IMR-90 (cell line): ENCODE results near the gene TEFM.

Source experiments
- BHLHE40 ChIP-seq: fragments of 150-350 bp; IDR thresholded peaks from 2 replicates; pipeline ENCODE4 v1.6.1; 2016; ENCODE audit warnings: mild to moderate bottlenecking, low read depth, low read length
- CEBPB ChIP-seq: IDR thresholded peaks from 2 replicates; pipeline ENCODE4 v1.6.1; 2012; ENCODE audit warnings: low read depth, low read length, improper control_type of control experiment
- CHD1 ChIP-seq: IDR thresholded peaks from 2 replicates; pipeline ENCODE4 v1.6.1; 2012; ENCODE audit warnings: low read depth, low read length, improper control_type of control experiment
- ELK1 ChIP-seq: fragments of 150-350 bp; IDR thresholded peaks from 2 replicates; pipeline ENCODE4 v1.6.1; 2016; ENCODE audit warnings: low read depth, mild to moderate bottlenecking, low read length, moderate library complexity, borderline replicate concordance
- FOS ChIP-seq: fragments of 150-350 bp; IDR thresholded peaks from 2 replicates; pipeline ENCODE4 v1.6.1; 2016; ENCODE audit warnings: low read depth, low read length
- MAFK ChIP-seq: IDR thresholded peaks from 2 replicates; pipeline ENCODE4 v1.6.1; 2012; ENCODE audit warnings: low read depth, low read length, improper control_type of control experiment
- MXI1 ChIP-seq: IDR thresholded peaks from 2 replicates; pipeline ENCODE4 v1.6.1; 2012; ENCODE audit warnings: low read depth, mild to moderate bottlenecking, low read length, moderate library complexity, borderline replicate concordance
- POLR2A ChIP-seq: IDR thresholded peaks from 2 replicates; pipeline ENCODE4 v1.6.1; 2012; ENCODE audit warnings: mild to moderate bottlenecking, low read depth, low read length
- RAD21 ChIP-seq: IDR thresholded peaks from 2 replicates; pipeline ENCODE4 v1.6.1; 2012; ENCODE audit warnings: low read length, improper control_type of control experiment
- RCOR1 ChIP-seq: IDR thresholded peaks from 2 replicates; pipeline ENCODE4 v1.6.1; 2012; ENCODE audit warnings: mild to moderate bottlenecking, low read length, improper control_type of control experiment; ENCODE audit not compliant: insufficient replicate concordance
- RFX5 ChIP-seq: IDR thresholded peaks from 2 replicates; pipeline ENCODE4 v1.8.0; 2012; ENCODE audit warnings: low read depth, mild to moderate bottlenecking, low read length, moderate library complexity
- USF2 ChIP-seq: fragments of 150-350 bp; IDR thresholded peaks from 2 replicates; pipeline ENCODE4 v1.6.1; 2017; ENCODE audit warnings: mild to moderate bottlenecking, antibody characterized with exemption, low read length, low read depth
- TF ChIP-seq, protein P1 (sequence below): conservative IDR thresholded peaks from 2 replicates; pipeline ENCODE4 v1.5.1; 2012; ENCODE audit warnings: mild to moderate bottlenecking, low read depth, low read length, improper control_type of control experiment

GRCh38 chr17:30869005-30869404 is 37.0 kb downstream of the TEFM start:
- TF ChIP-seq, protein P1, sequence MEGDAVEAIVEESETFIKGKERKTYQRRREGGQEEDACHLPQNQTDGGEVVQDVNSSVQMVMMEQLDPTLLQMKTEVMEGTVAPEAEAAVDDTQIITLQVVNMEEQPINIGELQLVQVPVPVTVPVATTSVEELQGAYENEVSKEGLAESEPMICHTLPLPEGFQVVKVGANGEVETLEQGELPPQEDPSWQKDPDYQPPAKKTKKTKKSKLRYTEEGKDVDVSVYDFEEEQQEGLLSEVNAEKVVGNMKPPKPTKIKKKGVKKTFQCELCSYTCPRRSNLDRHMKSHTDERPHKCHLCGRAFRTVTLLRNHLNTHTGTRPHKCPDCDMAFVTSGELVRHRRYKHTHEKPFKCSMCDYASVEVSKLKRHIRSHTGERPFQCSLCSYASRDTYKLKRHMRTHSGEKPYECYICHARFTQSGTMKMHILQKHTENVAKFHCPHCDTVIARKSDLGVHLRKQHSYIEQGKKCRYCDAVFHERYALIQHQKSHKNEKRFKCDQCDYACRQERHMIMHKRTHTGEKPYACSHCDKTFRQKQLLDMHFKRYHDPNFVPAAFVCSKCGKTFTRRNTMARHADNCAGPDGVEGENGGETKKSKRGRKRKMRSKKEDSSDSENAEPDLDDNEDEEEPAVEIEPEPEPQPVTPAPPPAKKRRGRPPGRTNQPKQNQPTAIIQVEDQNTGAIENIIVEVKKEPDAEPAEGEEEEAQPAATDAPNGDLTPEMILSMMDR: no peak
- TF ChIP-seq ELK1: no peak
- no peak for TF ChIP-seq POLR2A
- TF ChIP-seq FOS: no peak
- TF ChIP-seq RFX5: no peak
- TF ChIP-seq USF2: no peak
- peak; percentile 62 for TF ChIP-seq MAFK
- no peak for TF ChIP-seq MXI1
- TF ChIP-seq CEBPB: no peak
- no peak for TF ChIP-seq CHD1
- TF ChIP-seq RAD21: no peak
- TF ChIP-seq RCOR1: no peak
- TF ChIP-seq BHLHE40: no peak
